H1 (cell line): ENCODE measurements around the gene FAM204A. TPM values are rescaled to one million over a fixed set of nuclear protein-coding genes. Genes with fewer than 3 reads are reported as not detected.

Experiments
- CTCF ChIA-PET: fragments of 300-600 bp; sonication (Branson Sonifier 250); formaldehyde crosslinking; loops from one replicate; lab custom pipeline; 2021; ENCODE audit not compliant: partially characterized antibody; lab: Charles Lee
- POLR2A ChIA-PET: fragments of 300-600 bp; sonication (Branson Sonifier 250); formaldehyde crosslinking; loops from one replicate; lab custom pipeline; 2021; ENCODE audit warnings: inconsistent platforms; ENCODE audit not compliant: partially characterized antibody; lab: Charles Lee
- DNase-seq, 2 experiments: peaks; one replicate each; pipeline versions ENCODE4 v3.0.0 to v3.0.0-alpha.2; 2010 to 2022; ENCODE audit warnings: low spot score in 2 of 2, low read depth in 1 of 2, mixed read lengths in 1 of 2
- FAIRE-seq: peaks from 2 replicates; lab custom pipeline; 2011; peaks lifted over from hg19 to GRCh38; lab: Jason Lieb, UNC
- H2AFZ ChIP-seq: 2 replicates; pipeline ENCODE4 v1.8.1; 2012; ENCODE audit warnings: low read length, inconsistent platforms
- H2AK5ac ChIP-seq: 2 replicates; pipeline ENCODE4 v1.6.1; 2013; ENCODE audit warnings: low read depth, low read length
- H2BK120ac ChIP-seq: replicated peaks from 2 replicates; pipeline ENCODE3; 2013; ENCODE audit warnings: low read depth, low read length, inconsistent platforms
- H2BK12ac ChIP-seq: 2 replicates; pipeline ENCODE4 v1.6.1; 2013; ENCODE audit warnings: low read depth, low read length
- H2BK15ac ChIP-seq: 2 replicates; pipeline ENCODE4 v1.6.1; 2013; ENCODE audit warnings: low read length
- H2BK20ac ChIP-seq: 2 replicates; pipeline ENCODE4 v1.6.1; 2013; ENCODE audit warnings: low read length
- H2BK5ac ChIP-seq: 2 replicates; pipeline ENCODE4 v1.6.1; 2013; ENCODE audit warnings: low read depth, low read length
- H3K14ac ChIP-seq: 2 replicates; pipeline ENCODE4 v1.6.1; 2013; ENCODE audit warnings: inconsistent platforms; ENCODE audit not compliant: insufficient read length
- H3K18ac ChIP-seq: 2 replicates; pipeline ENCODE4 v1.6.1; 2013; ENCODE audit warnings: low read length; ENCODE audit errors: extremely low read depth
- H3K23ac ChIP-seq: 2 replicates; pipeline ENCODE4 v1.6.1; 2013; ENCODE audit warnings: inconsistent platforms; ENCODE audit not compliant: insufficient read length
- H3K23me2 ChIP-seq: 2 replicates; pipeline ENCODE4 v1.6.1; 2013; ENCODE audit warnings: low read depth, low read length
- H3K27ac ChIP-seq: 2 replicates; pipeline ENCODE4 v1.6.1; 2011; ENCODE audit warnings: low read depth, low read length, inconsistent platforms
- H3K27me3 ChIP-seq, 4 experiments: replicated peaks in 1 of 4; 1 replicate in 1 of 4; 2 replicates in 3 of 4; pipeline versions ENCODE4 v1.6.1 to v1.8.1; 2011 to 2013; ENCODE audit warnings: low read length in 3 of 4, mild to moderate bottlenecking in 3 of 4, inconsistent platforms in 2 of 4, mixed read lengths in 2 of 4, moderate library complexity in 1 of 4; ENCODE audit not compliant: control insufficient read depth in 3 of 4, insufficient read depth in 3 of 4; ENCODE audit errors: extremely low read depth in 1 of 4
- H3K36me3 ChIP-seq, 4 experiments: 2 replicates each; pipeline versions ENCODE4 v1.6.1 to v1.8.1; 2011 to 2013; ENCODE audit warnings: mild to moderate bottlenecking in 4 of 4, low read length in 3 of 4, moderate library complexity in 2 of 4, control low read depth in 1 of 4, inconsistent platforms in 1 of 4; ENCODE audit not compliant: insufficient read depth in 4 of 4, control insufficient read depth in 2 of 4
- H3K4ac ChIP-seq: replicated peaks from 2 replicates; pipeline ENCODE3; 2013; ENCODE audit warnings: low read length, low read depth, mixed read lengths, inconsistent platforms; ENCODE audit not compliant: insufficient read length
- H3K4me1 ChIP-seq, 4 experiments: replicated peaks in 1 of 4; 1 replicate in 1 of 4; 2 replicates in 3 of 4; pipeline versions ENCODE4 v1.6.1 to v1.8.1; 2011 to 2013; ENCODE audit warnings: low read length in 3 of 4, inconsistent platforms in 2 of 4, mixed read lengths in 1 of 4; ENCODE audit not compliant: insufficient read depth in 4 of 4, control insufficient read depth in 3 of 4
- H3K4me2 ChIP-seq, 2 experiments: 2 replicates each; pipeline versions ENCODE4 v1.6.1 to v1.8.1; 2011 to 2013; ENCODE audit warnings: low read depth in 2 of 2, low read length in 2 of 2, control low read depth in 1 of 2, inconsistent platforms in 1 of 2, mild to moderate bottlenecking in 1 of 2; ENCODE audit not compliant: insufficient read depth in 1 of 2
- H3K4me3 ChIP-seq, 4 experiments: fragments of 200-600, 300-600 bp in 1 of 4; sonication (generic), shearing (Covaris generic), sonication (Bioruptor Twin) in 1 of 4; 2 replicates each; pipeline versions ENCODE4 v1.5.1 to v1.8.1; 2011 to 2016; ENCODE audit warnings: low read length in 4 of 4, low read depth in 3 of 4, control low read depth in 2 of 4, inconsistent platforms in 2 of 4, mild to moderate bottlenecking in 2 of 4, mixed read lengths in 1 of 4, moderate library complexity in 1 of 4; ENCODE audit not compliant: insufficient read depth in 2 of 4; ENCODE audit errors: extremely low read depth in 1 of 4
- H3K56ac ChIP-seq: replicated peaks from 2 replicates; pipeline ENCODE3; 2013; ENCODE audit warnings: low read depth, mild to moderate bottlenecking, mixed read lengths, low read length, inconsistent platforms; ENCODE audit not compliant: insufficient read length
- H3K79me1 ChIP-seq: 2 replicates; pipeline ENCODE4 v1.6.1; 2013; ENCODE audit warnings: low read depth, low read length, control low read depth
- H3K79me2 ChIP-seq, 2 experiments: 2 replicates each; pipeline versions ENCODE4 v1.6.1 to v1.8.1; 2012 to 2013; ENCODE audit warnings: low read length in 2 of 2, mild to moderate bottlenecking in 2 of 2, inconsistent platforms in 1 of 2; ENCODE audit not compliant: insufficient read depth in 2 of 2, control insufficient read depth in 1 of 2
- H3K9ac ChIP-seq, 4 experiments: replicated peaks in 1 of 4; 1 replicate in 1 of 4; 2 replicates in 3 of 4; pipeline versions ENCODE4 v1.6.1 to v1.8.1; 2011 to 2013; ENCODE audit warnings: low read depth in 3 of 4, low read length in 3 of 4, control low read depth in 2 of 4, mild to moderate bottlenecking in 2 of 4, moderate library complexity in 2 of 4, inconsistent platforms in 1 of 4; ENCODE audit errors: extremely low read depth in 1 of 4
- H3K9me3 ChIP-seq, 2 experiments: 2 replicates each; pipeline versions ENCODE4 v1.6.1 to v1.8.1; 2012 to 2013; ENCODE audit warnings: mild to moderate bottlenecking in 2 of 2, moderate library complexity in 2 of 2, control low read depth in 1 of 2, inconsistent platforms in 1 of 2, low read depth in 1 of 2, low read length in 1 of 2, mixed read lengths in 1 of 2; ENCODE audit not compliant: insufficient read depth in 2 of 2
- H4K20me1 ChIP-seq, 2 experiments: replicated peaks in 1 of 2; 2 replicates each; pipeline versions ENCODE3 to v1.8.1; 2011 to 2013; ENCODE audit warnings: inconsistent platforms in 2 of 2, low read length in 2 of 2, mild to moderate bottlenecking in 1 of 2; ENCODE audit not compliant: insufficient read depth in 2 of 2, control insufficient read depth in 1 of 2
- H4K5ac ChIP-seq: 2 replicates; pipeline ENCODE4 v1.6.1; 2013; ENCODE audit warnings: low read length, low read depth, mixed read lengths, inconsistent platforms; ENCODE audit not compliant: insufficient read length
- H4K8ac ChIP-seq: 2 replicates; pipeline ENCODE4 v1.8.0; 2013; ENCODE audit warnings: mild to moderate bottlenecking, moderate library complexity, low read length, inconsistent platforms; ENCODE audit not compliant: insufficient read depth; ENCODE audit errors: extremely low read depth
- H4K91ac ChIP-seq: replicated peaks from 2 replicates; pipeline ENCODE3; 2013; ENCODE audit warnings: low read length, mixed read lengths, inconsistent platforms; ENCODE audit not compliant: insufficient read length
- BACH1 ChIP-seq: IDR thresholded peaks from 2 replicates; pipeline ENCODE4 v1.6.1; 2012; ENCODE audit warnings: low read length, improper control_type of control experiment
- CHD1 ChIP-seq: IDR thresholded peaks from 2 replicates; pipeline ENCODE4 v1.6.1; 2012; ENCODE audit warnings: low read depth, low read length, improper control_type of control experiment
- CREB1 ChIP-seq: IDR thresholded peaks from 2 replicates; pipeline ENCODE4 v1.6.1; 2012; ENCODE audit warnings: inconsistent platforms
- E2F6 ChIP-seq: IDR thresholded peaks from 2 replicates; pipeline ENCODE4 v1.6.1; 2012; ENCODE audit warnings: inconsistent platforms
- POLR2AphosphoS5 ChIP-seq: IDR thresholded peaks from 2 replicates; pipeline ENCODE4 v1.6.1; 2011; ENCODE audit warnings: low read depth, low read length
- SAP30 ChIP-seq: fragments of 300-600 bp; sonication (generic); IDR thresholded peaks from 2 replicates; pipeline ENCODE4 v1.7.1; 2012; ENCODE audit warnings: low read length, moderate library complexity, mild to moderate bottlenecking, inconsistent platforms; ENCODE audit not compliant: insufficient read depth, insufficient replicate concordance
- TBP ChIP-seq: IDR thresholded peaks from 2 replicates; pipeline ENCODE4 v1.6.1; 2011; ENCODE audit warnings: low read depth, low read length, improper control_type of control experiment
- TEAD4 ChIP-seq: IDR thresholded peaks from 2 replicates; pipeline ENCODE4 v1.6.1; 2012; ENCODE audit warnings: low read depth, low read length, inconsistent platforms, mixed read lengths
- ZNF274 ChIP-seq: IDR thresholded peaks from 2 replicates; pipeline ENCODE4 v1.7.0; 2012; ENCODE audit warnings: low read length, borderline replicate concordance; ENCODE audit errors: extremely low read depth
- WGBS, 2 experiments: shearing (Covaris generic) in 1 of 2; methylation state at CpG; one replicate each; pipeline versions ENCODE4 v1.1.6 to v1.1.7; 2013 to 2015; ENCODE audit warnings: low lambda C conversion rate in 2 of 2, mixed read lengths in 2 of 2, inconsistent platforms in 1 of 2, low coverage in 1 of 2, missing lambda C conversion rate in 1 of 2; ENCODE audit not compliant: insufficient replicate concordance in 2 of 2, insufficient coverage in 1 of 2, insufficient read length in 1 of 2; ENCODE audit errors: extremely low coverage in 1 of 2, missing lambda C conversion rate in 1 of 2; 5-methylcytosine and 5-hydroxymethylcytosine counted together
- polyA plus RNA-seq, 7 experiments: library from polyadenylated mRNA; depleted of rRNA in 3 of 7; stranded (reverse) in 5 of 7; unstranded in 2 of 7; fragments of >200 nt in 5 of 7; fragments of 200-250 nt in 2 of 7; gene quantifications; 1 replicate in 5 of 7; 2 replicates in 1 of 7; 4 replicates in 1 of 7; pipeline versions ENCODE4 v1.2.1 to v1.2.3, GENCODE V29; 2011 to 2013; ENCODE audit warnings: missing spikeins in 2 of 7, mixed read lengths in 2 of 7
- total RNA-seq: library from RNA; stranded (reverse); fragmentation: NEBNext Ultra II Directional; extraction: Animal tissue kit (Norgen Biotek cat#: 25700); gene quantifications from 2 replicates; pipeline ENCODE4 v1.2.1, GENCODE V29; 2021

The FAM204A gene
- total and polyA plus RNA-seq, 2 of the 8 experiments (the other 6 are each of a cell fraction or from before 2014, with no cell fraction given) = 4.9 to 37.4 TPM

- POLR2A ChIA-PET = no interaction called here
- DNase-seq (no peak), FAIRE-seq (no peak)
- Histone ChIP-seq H2BK12ac (no peak overlapping the region), H2BK120ac (no peak overlapping the region), H3K9ac (no peak overlapping the region), H3K18ac (no peak overlapping the region), H3K23me2 (no peaks in the 10 kb centered on the region), H2AFZ (no peak overlapping the region), H3K56ac (no peak overlapping the region), H3K4ac (no peak overlapping the region), H4K91ac (no peak overlapping the region), H4K8ac (no peak overlapping the region), H2BK20ac (no peak overlapping the region), H3K27ac (no peak overlapping the region), H4K20me1 (no peaks in the 10 kb centered on the region), H3K79me1 (no peaks in the 10 kb centered on the region), H3K36me3 (peaks cover 0 to 12% (median 3%) of the 10 kb centered on the region in 4 experiments; a peak in 2 of 8 replicates), H3K14ac (no peak overlapping the region), H3K79me2 (no peaks in the 10 kb centered on the region), H2BK15ac (no peak overlapping the region), H2BK5ac (no peak overlapping the region), H3K4me1 (no peaks in the 10 kb centered on the region), H3K4me2 (no peak overlapping the region), H3K23ac (no peak overlapping the region), H3K4me3 (no peak overlapping the region), H4K5ac (no peak overlapping the region), H3K9me3 (no peaks in the 10 kb centered on the region), H2AK5ac (no peak overlapping the region), H3K27me3 (peaks cover 0 to 1% (median 0%) of the 10 kb centered on the region in 4 experiments; a peak in 1 of 7 replicates)
- TF ChIP-seq ZNF274 (no peak), BACH1 (no peak), TEAD4 (no peak), TBP (no peak), E2F6 (no peak), CHD1 (no peak), CREB1 (no peak), POLR2AphosphoS5 (no peak), SAP30 (no peak)
- CTCF ChIA-PET = interaction anchor here (1.1 to 1.2 kb wide), 2 partner anchors 9 to 11 kb away, joined by 3 to 4 read pairs; no protein-coding TSS in a partner anchor
- 81% methylated on average over 1 of the region's 1 CpG; no CpG with 5 or more reads in 1 of the 2 experiments for WGBS, 2 experiments
Observed at GRCh38 chr10:118307220-118307619, 34.9 kb downstream of the FAM204A start.
